SK-N-SH (cell line): Measurements from ENCODE around the gene KRT33B. TPM values are rescaled to one million over a fixed set of nuclear protein-coding genes. Genes with fewer than 3 reads are reported as not detected.

ENCODE experiments used
- CTCF ChIA-PET: fragments of 300-600, 350-600 bp; formaldehyde crosslinking; extraction: SDS; loops from one replicate; lab custom pipeline; 2021; lab: Yijun Ruan, JAX
- POLR2A ChIA-PET: fragments of 350-600 bp; sonication (Branson Sonifier 250); formaldehyde crosslinking; extraction: SDS; loops from one replicate; lab custom pipeline; 2020; ENCODE audit warnings: antibody characterized with exemption, inconsistent platforms; lab: Yijun Ruan, JAX
- DNase-seq: peaks from one replicate; pipeline ENCODE4 v3.0.0; 2012
- H2AFZ ChIP-seq: fragments of 200-600 bp; sonication (generic); 2 replicates; pipeline ENCODE4 v1.8.1; 2016; ENCODE audit warnings: antibody characterized with exemption, mild to moderate bottlenecking, low read depth
- H3F3A ChIP-seq: fragments of 200-600 bp; sonication (generic); replicated peaks from 2 replicates; pipeline ENCODE3; 2016; ENCODE audit warnings: antibody characterized with exemption, mild to moderate bottlenecking; ENCODE audit not compliant: insufficient read depth
- H3K27ac ChIP-seq, 2 experiments: fragments of 200-500 bp in 1 of 2; fragments of 200-600 bp in 1 of 2; sonication (Bioruptor generic) in 1 of 2; sonication (generic), shearing (Covaris generic) in 1 of 2; 2 replicates each; pipeline versions ENCODE4 v1.5.1 to v1.6.1; 2014 to 2016; ENCODE audit warnings: low read depth in 2 of 2, inconsistent platforms in 1 of 2, low read length in 1 of 2, mild to moderate bottlenecking in 1 of 2, mixed read lengths in 1 of 2
- H3K27me3 ChIP-seq: fragments of 200-600 bp; sonication (generic), shearing (Covaris generic); 2 replicates; pipeline ENCODE4 v1.6.1; 2016; ENCODE audit warnings: mixed run types; ENCODE audit not compliant: insufficient read depth
- H3K36me3 ChIP-seq, 2 experiments: fragments of 200-500 bp in 1 of 2; fragments of 200-600 bp in 1 of 2; sonication (Bioruptor generic) in 1 of 2; sonication (generic) in 1 of 2; replicated peaks in 1 of 2; 2 replicates each; pipeline versions ENCODE3 to v1.5.1; 2014 to 2016; ENCODE audit warnings: low read length in 1 of 2, mild to moderate bottlenecking in 1 of 2; ENCODE audit not compliant: insufficient read depth in 2 of 2, control insufficient read depth in 1 of 2
- H3K4me1 ChIP-seq, 2 experiments: fragments of 200-500 bp in 1 of 2; fragments of 200-600 bp in 1 of 2; sonication (Bioruptor generic) in 1 of 2; sonication (generic), shearing (Covaris generic) in 1 of 2; 2 replicates each; pipeline versions ENCODE4 v1.5.1 to v1.6.1; 2014 to 2016; ENCODE audit warnings: low read depth in 1 of 2, low read length in 1 of 2, mixed run types in 1 of 2; ENCODE audit not compliant: insufficient read depth in 2 of 2, control insufficient read depth in 1 of 2
- H3K4me2 ChIP-seq: fragments of 200-600 bp; sonication (generic), shearing (Covaris generic); 2 replicates; pipeline ENCODE4 v1.6.1; 2017; ENCODE audit warnings: mixed run types
- H3K4me3 ChIP-seq, 2 experiments: fragments of 200-500 bp in 1 of 2; fragments of 200-600 bp in 1 of 2; sonication (Bioruptor generic) in 1 of 2; sonication (generic), shearing (Covaris generic) in 1 of 2; 2 replicates each; pipeline versions ENCODE4 v1.5.1 to v1.8.1; 2014 to 2016; ENCODE audit warnings: low read depth in 2 of 2, inconsistent platforms in 1 of 2, low read length in 1 of 2, mild to moderate bottlenecking in 1 of 2, mixed read lengths in 1 of 2, moderate library complexity in 1 of 2
- H3K79me2 ChIP-seq: fragments of 200-600 bp; sonication (generic); 2 replicates; pipeline ENCODE4 v1.8.1; 2017; ENCODE audit warnings: mild to moderate bottlenecking; ENCODE audit not compliant: insufficient read depth
- H3K9ac ChIP-seq: fragments of 200-600 bp; sonication (generic); 2 replicates; pipeline ENCODE4 v1.6.1; 2017; ENCODE audit warnings: mixed run types
- H3K9me2 ChIP-seq: fragments of 200-600 bp; sonication (generic); 2 replicates; pipeline ENCODE4 v1.6.1; 2017; ENCODE audit warnings: mixed run types
- H3K9me3 ChIP-seq: fragments of 200-600 bp; sonication (generic); 2 replicates; pipeline ENCODE4 v1.6.1; 2017; ENCODE audit warnings: mixed run types, mild to moderate bottlenecking, moderate library complexity
- H4K20me1 ChIP-seq: fragments of 200-600 bp; sonication (generic); 2 replicates; pipeline ENCODE4 v1.6.1; 2017; ENCODE audit warnings: mild to moderate bottlenecking, mixed run types; ENCODE audit not compliant: insufficient read depth
- CHD2 ChIP-seq: fragments of 150-350 bp; IDR thresholded peaks from 2 replicates; pipeline ENCODE4 v1.6.1; 2018; ENCODE audit warnings: low read length; ENCODE audit not compliant: partially characterized antibody
- EZH2phosphoT487 ChIP-seq: fragments of 200-600 bp; sonication (generic); IDR thresholded peaks from 2 replicates; pipeline ENCODE4 v1.6.1; 2017; ENCODE audit warnings: low read depth, mixed run types, mild to moderate bottlenecking, antibody characterized with exemption, moderate library complexity, borderline replicate concordance
- FOSL2 ChIP-seq: IDR thresholded peaks from 2 replicates; pipeline ENCODE4 v1.4.0; 2012; ENCODE audit warnings: low read depth, mild to moderate bottlenecking, moderate library complexity, borderline replicate concordance
- FOXM1 ChIP-seq: IDR thresholded peaks from 2 replicates; pipeline ENCODE4 v1.4.0; 2012; ENCODE audit warnings: low read depth, mild to moderate bottlenecking
- GATA2 ChIP-seq: sonication (generic); formaldehyde crosslinking; IDR thresholded peaks from 2 replicates; pipeline ENCODE4 v1.5.0; 2020; ENCODE audit warnings: mild to moderate bottlenecking, missing genetic modification reagents
- JUND ChIP-seq: IDR thresholded peaks from 2 replicates; pipeline ENCODE4 v1.4.0; 2012
- MEF2A ChIP-seq: IDR thresholded peaks from 2 replicates; pipeline ENCODE4 v1.4.0; 2012; ENCODE audit warnings: low read depth, borderline replicate concordance
- MXI1 ChIP-seq: IDR thresholded peaks from 2 replicates; pipeline ENCODE4 v1.6.1; 2012; ENCODE audit warnings: mild to moderate bottlenecking, low read depth, low read length, improper control_type of control experiment
- POLR2AphosphoS5 ChIP-seq: IDR thresholded peaks from 2 replicates; pipeline ENCODE4 v1.6.1; 2012; ENCODE audit warnings: low read depth, low read length
- RCOR1 ChIP-seq: fragments of 150-350 bp; IDR thresholded peaks from 2 replicates; pipeline ENCODE4 v1.6.1; 2017; ENCODE audit warnings: antibody characterized with exemption, low read length
- REST ChIP-seq: IDR thresholded peaks from 2 replicates; pipeline ENCODE4 v1.6.1; 2012; ENCODE audit warnings: mild to moderate bottlenecking, low read depth, low read length, moderate library complexity
- RFX5 ChIP-seq: IDR thresholded peaks from 2 replicates; pipeline ENCODE4 v1.6.1; 2012; ENCODE audit warnings: mild to moderate bottlenecking, improper control_type of control experiment, low read length
- TAF1 ChIP-seq: IDR thresholded peaks from 2 replicates; pipeline ENCODE4 v1.6.1; 2012; ENCODE audit warnings: low read depth, mild to moderate bottlenecking, low read length, moderate library complexity, borderline replicate concordance
- USF1 ChIP-seq: IDR thresholded peaks from 2 replicates; pipeline ENCODE4 v1.4.0; 2012; ENCODE audit warnings: low read depth, borderline replicate concordance
- YY1 ChIP-seq: IDR thresholded peaks from 2 replicates; pipeline ENCODE4 v1.4.0; 2012; ENCODE audit warnings: low read depth, mild to moderate bottlenecking
- ZBTB33 ChIP-seq: IDR thresholded peaks from 2 replicates; pipeline ENCODE4 v1.4.0; 2012; ENCODE audit warnings: low read depth, borderline replicate concordance
- WGBS: methylation state at CpG from one replicate; pipeline ENCODE4 v1.1.6; 2017; ENCODE audit warnings: low lambda C conversion rate; 5-methylcytosine and 5-hydroxymethylcytosine counted together
- polyA plus RNA-seq, 3 experiments: library from polyadenylated mRNA; depleted of rRNA; stranded (reverse); fragments of >200 nt; gene quantifications; 2 replicates each; pipeline ENCODE4 v1.2.3, GENCODE V29; 2012
- TF ChIP-seq, protein P1 (sequence below): fragments of 200-600 bp; sonication (generic); IDR thresholded peaks from 2 replicates; pipeline ENCODE4 v1.6.1; 2017; ENCODE audit warnings: antibody characterized with exemption, mild to moderate bottlenecking, moderate library complexity
- TF ChIP-seq, protein P2 (sequence below): fragments of 150-350 bp; IDR thresholded peaks from 2 replicates; pipeline ENCODE4 v1.6.1; 2016; ENCODE audit warnings: mild to moderate bottlenecking, low read depth, low read length

The KRT33B gene
- polyA plus RNA-seq, 1 of the 3 experiments (the other 2 are of a cell fraction) = 0.08 TPM

DNA sequence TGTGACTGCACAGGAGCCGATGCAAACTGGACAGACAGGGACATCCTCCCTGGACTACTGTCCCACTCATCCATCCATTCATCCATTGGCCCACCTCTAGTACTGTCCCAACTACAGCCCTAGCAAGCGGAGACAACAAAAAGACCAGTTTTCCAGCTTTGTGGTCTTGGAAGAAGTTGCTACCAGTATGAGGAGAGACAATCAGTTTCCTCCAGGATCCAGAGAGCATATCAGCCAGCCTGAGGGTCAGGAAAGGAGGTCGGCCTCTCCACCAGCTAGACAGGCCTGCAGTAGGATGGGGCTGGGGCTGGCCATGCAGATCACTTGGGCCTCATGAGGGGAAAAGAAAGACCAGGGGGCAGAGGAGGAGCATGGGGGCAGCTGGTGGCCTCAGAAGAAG is 35.8 kb downstream of the KRT33B start:
- DNase-seq = no peak
- Histone ChIP-seq H3K36me3 (no peaks in the 10 kb centered on the region), H3K9me2 (no peaks in the 10 kb centered on the region), H3F3A (no peaks in the 10 kb centered on the region), H3K4me3 (no peak overlapping the region), H3K79me2 (no peaks in the 10 kb centered on the region), H2AFZ (no peak overlapping the region), H3K4me2 (no peak overlapping the region), H3K9ac (no peak overlapping the region), H3K27ac (no peak overlapping the region), H3K27me3 (no peaks in the 10 kb centered on the region), H3K9me3 (no peaks in the 10 kb centered on the region), H3K4me1 (no peaks in the 10 kb centered on the region), H4K20me1 (no peaks in the 10 kb centered on the region)
- ChIA-PET POLR2A (no interaction called here), CTCF (interaction anchor here (0.6 to 2.2 kb wide), 2 partner anchors 12 to 1901 kb away, joined by 3 to 9 read pairs; no protein-coding TSS in a partner anchor)
- WGBS = 56% methylated on average over 3 of the region's 3 CpGs
- TF ChIP-seq FOXM1 = no peak

DNA sequence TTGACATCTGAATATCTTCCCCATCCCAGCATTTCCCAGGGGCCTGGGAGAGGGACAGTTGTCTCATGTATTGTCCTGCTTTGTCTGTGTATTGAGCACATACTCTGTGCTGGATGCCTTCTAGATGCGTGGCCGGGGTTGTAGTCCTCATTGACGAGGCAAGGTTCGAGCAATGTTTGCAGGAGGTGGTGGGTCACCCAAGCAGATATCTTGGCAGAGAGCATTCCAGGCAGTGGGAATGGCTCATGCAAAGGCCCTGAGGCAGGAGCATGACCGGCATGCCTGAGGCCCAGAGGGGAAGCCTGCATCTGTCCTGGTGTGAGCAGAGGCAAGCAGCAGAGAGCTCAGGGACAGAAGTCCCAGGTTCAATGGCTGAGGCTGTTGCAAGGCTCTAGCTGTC is 36.5 kb downstream of the KRT33B start:
- H3K9me2 ChIP-seq = no peaks in the 10 kb centered on the region
- H3K9ac ChIP-seq = no peak overlapping the region
- no peak overlapping the region for H3K4me3 ChIP-seq
- H3K27ac ChIP-seq = no peak overlapping the region
- POLR2A ChIA-PET = no interaction called here
- CTCF ChIA-PET = interaction anchor here (2.2 kb wide), 1 partner anchor 11 kb away, joined by 9 read pairs; no protein-coding TSS in a partner anchor
- H3K4me2 ChIP-seq = no peak overlapping the region
- no peaks in the 10 kb centered on the region for H3K4me1 ChIP-seq
- no peak for DNase-seq
- no peak overlapping the region for H2AFZ ChIP-seq
- no peaks in the 10 kb centered on the region for H3F3A ChIP-seq
- no peaks in the 10 kb centered on the region for H3K9me3 ChIP-seq
- H3K79me2 ChIP-seq = no peaks in the 10 kb centered on the region
- H3K27me3 ChIP-seq = no peaks in the 10 kb centered on the region
- no peaks in the 10 kb centered on the region for H4K20me1 ChIP-seq
- TF ChIP-seq, protein P1, sequence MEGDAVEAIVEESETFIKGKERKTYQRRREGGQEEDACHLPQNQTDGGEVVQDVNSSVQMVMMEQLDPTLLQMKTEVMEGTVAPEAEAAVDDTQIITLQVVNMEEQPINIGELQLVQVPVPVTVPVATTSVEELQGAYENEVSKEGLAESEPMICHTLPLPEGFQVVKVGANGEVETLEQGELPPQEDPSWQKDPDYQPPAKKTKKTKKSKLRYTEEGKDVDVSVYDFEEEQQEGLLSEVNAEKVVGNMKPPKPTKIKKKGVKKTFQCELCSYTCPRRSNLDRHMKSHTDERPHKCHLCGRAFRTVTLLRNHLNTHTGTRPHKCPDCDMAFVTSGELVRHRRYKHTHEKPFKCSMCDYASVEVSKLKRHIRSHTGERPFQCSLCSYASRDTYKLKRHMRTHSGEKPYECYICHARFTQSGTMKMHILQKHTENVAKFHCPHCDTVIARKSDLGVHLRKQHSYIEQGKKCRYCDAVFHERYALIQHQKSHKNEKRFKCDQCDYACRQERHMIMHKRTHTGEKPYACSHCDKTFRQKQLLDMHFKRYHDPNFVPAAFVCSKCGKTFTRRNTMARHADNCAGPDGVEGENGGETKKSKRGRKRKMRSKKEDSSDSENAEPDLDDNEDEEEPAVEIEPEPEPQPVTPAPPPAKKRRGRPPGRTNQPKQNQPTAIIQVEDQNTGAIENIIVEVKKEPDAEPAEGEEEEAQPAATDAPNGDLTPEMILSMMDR = no peak
- TF ChIP-seq GATA2 (CRISPR knock-in tag) (no peak), RCOR1 (no peak), USF1 (no peak), FOSL2 (no peak), MEF2A (no peak), TAF1 (no peak), POLR2AphosphoS5 (no peak), MXI1 (no peak), RFX5 (no peak), EZH2phosphoT487 (no peak), CHD2 (no peak), JUND (no peak), ZBTB33 (no peak), REST (no peak), YY1 (no peak)
- TF ChIP-seq, protein P2, sequence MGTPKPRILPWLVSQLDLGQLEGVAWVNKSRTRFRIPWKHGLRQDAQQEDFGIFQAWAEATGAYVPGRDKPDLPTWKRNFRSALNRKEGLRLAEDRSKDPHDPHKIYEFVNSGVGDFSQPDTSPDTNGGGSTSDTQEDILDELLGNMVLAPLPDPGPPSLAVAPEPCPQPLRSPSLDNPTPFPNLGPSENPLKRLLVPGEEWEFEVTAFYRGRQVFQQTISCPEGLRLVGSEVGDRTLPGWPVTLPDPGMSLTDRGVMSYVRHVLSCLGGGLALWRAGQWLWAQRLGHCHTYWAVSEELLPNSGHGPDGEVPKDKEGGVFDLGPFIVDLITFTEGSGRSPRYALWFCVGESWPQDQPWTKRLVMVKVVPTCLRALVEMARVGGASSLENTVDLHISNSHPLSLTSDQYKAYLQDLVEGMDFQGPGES = no peak
- WGBS = 50% methylated on average over 5 of the region's 5 CpGs
- H3K36me3 ChIP-seq = no peaks in the 10 kb centered on the region
